ENCODE data around the gene CYP4A22.

CYP4A22 gene

GRCh38 chr1:47182676-47183235 lies 45.5 kb downstream of the CYP4A22 start:
- no peak for DNase-seq (ENCODE audit: low spot score)
- TF ChIP-seq CTCF (IDR thresholded peaks at IDR 0.05; ENCODE audit: extremely low read depth, insufficient read depth, missing control alignments), result no peak
- in situ Hi-C loops (cut with MboI; ENCODE audit: low pct_unique_long_range_greater_than_20kb, low sequenced_read_pairs, unreplicated experiment), result loop anchor here (25.0 kb wide), 1 partner anchor 530 kb away; no protein-coding TSS in a partner anchor

- TF ChIP-seq CTCF (IDR thresholded peaks at IDR 0.05; ENCODE audit: extremely low read depth, insufficient read depth, missing control alignments), result no peak
- no peak for DNase-seq (ENCODE audit: low spot score)
- in situ Hi-C loops (cut with MboI; ENCODE audit: low pct_unique_long_range_greater_than_20kb, low sequenced_read_pairs, unreplicated experiment), result loop anchor here (25.0 kb wide), 1 partner anchor 529 kb away; no protein-coding TSS in a partner anchor
These were observed 46.3 kb downstream of the CYP4A22 start for GRCh38 chr1:47183308-47184089.

GRCh38 chr1:47184090-47184821 lies 47.0 kb downstream of the CYP4A22 start:
- in situ Hi-C loops (cut with MboI; ENCODE audit: low pct_unique_long_range_greater_than_20kb, low sequenced_read_pairs, unreplicated experiment), result loop anchor here (25.0 kb wide), 1 partner anchor 528 kb away; no protein-coding TSS in a partner anchor

GRCh38 chr1:47184822-47185677 lies 47.8 kb downstream of the CYP4A22 start:
- no peak for TF ChIP-seq CTCF (IDR thresholded peaks at IDR 0.05; ENCODE audit: extremely low read depth, insufficient read depth, missing control alignments)
- in situ Hi-C loops (cut with MboI; ENCODE audit: low pct_unique_long_range_greater_than_20kb, low sequenced_read_pairs, unreplicated experiment), result loop anchor here (25.0 kb wide), 1 partner anchor 527 kb away; no protein-coding TSS in a partner anchor
- no peak for DNase-seq (ENCODE audit: low spot score)

More at GRCh38 chr1:47184090-47184821, 47.0 kb downstream of the CYP4A22 start:
- DNase-seq (ENCODE audit: low spot score), result no peak
- TF ChIP-seq CTCF (IDR thresholded peaks at IDR 0.05; ENCODE audit: extremely low read depth, insufficient read depth, missing control alignments), result no peak

GRCh38 chr1:47186267-47187185 lies 49.3 kb downstream of the CYP4A22 start:
- no peak for TF ChIP-seq CTCF (IDR thresholded peaks at IDR 0.05; ENCODE audit: extremely low read depth, insufficient read depth, missing control alignments)
- in situ Hi-C loops (cut with MboI; ENCODE audit: low pct_unique_long_range_greater_than_20kb, low sequenced_read_pairs, unreplicated experiment), result loop anchor here (25.0 kb wide), 1 partner anchor 526 kb away; no protein-coding TSS in a partner anchor
- no peak for DNase-seq (ENCODE audit: low spot score)

Measured in GM13977 (cell line).